Heart right ventricle (tissue), 16 donors: Measurements from ENCODE around the gene LRRC42. TPM values are rescaled to one million over a fixed set of nuclear protein-coding genes. Genes with fewer than 3 reads are reported as not detected.

ENCODE experiments used
- ATAC-seq, 8 donors: fragments of 200-7000 bp; cut with Tn5 transposase; one replicate each; pipeline ENCODE4 v1.9.1; 2020; ENCODE audit warnings: mild to moderate bottlenecking in 8 of 8, moderate library complexity in 8 of 8, moderate number of reproducible peaks in 1 of 8
- DNase-seq, 2 donors: peaks; one replicate each; pipeline ENCODE4 v3.0.0-alpha.2; 2020
- H3K27ac ChIP-seq, 10 donors: fragments of 200-600 bp; sonication (generic) in 2 of 10; one replicate each; pipeline versions ENCODE4 v1.5.0 to v1.8.0; 2020 to 2022; ENCODE audit warnings: mild to moderate bottlenecking in 3 of 10
- H3K27me3 ChIP-seq, 7 donors: fragments of 200-600 bp; one replicate each; pipeline ENCODE4 v1.8.0; 2021 to 2022; ENCODE audit warnings: mild to moderate bottlenecking in 2 of 7
- H3K36me3 ChIP-seq, 9 donors: fragments of 200-600 bp; sonication (generic) in 1 of 9; one replicate each; pipeline versions ENCODE4 v1.5.0 to v1.8.0; 2020 to 2022; ENCODE audit warnings: mild to moderate bottlenecking in 2 of 9
- H3K4me1 ChIP-seq, 9 donors: fragments of 200-600 bp; sonication (generic) in 1 of 9; one replicate each; pipeline versions ENCODE4 v1.5.0 to v1.8.0; 2020 to 2022; ENCODE audit warnings: mild to moderate bottlenecking in 4 of 9
- H3K4me3 ChIP-seq, 10 donors: fragments of 200-600 bp; sonication (generic) in 2 of 10; one replicate each; pipeline versions ENCODE4 v1.5.0 to v1.8.0; 2020 to 2022; ENCODE audit warnings: mild to moderate bottlenecking in 7 of 10, moderate library complexity in 2 of 10
- H3K9me3 ChIP-seq, 11 donors: fragments of 200-600 bp in 10 of 11; sonication (generic) in 2 of 11; one replicate each; pipeline versions ENCODE4 v1.5.0 to v1.8.0; 2013 to 2022; ENCODE audit warnings: mild to moderate bottlenecking in 2 of 11, control low read depth in 1 of 11, moderate library complexity in 1 of 11
- CTCF ChIP-seq, 9 donors: fragments of 200-600 bp; sonication (generic) in 2 of 9; IDR thresholded peaks; one replicate each; pipeline versions ENCODE4 v1.5.0 to v1.8.0; 2021 to 2022; ENCODE audit warnings: antibody characterized with exemption in 9 of 9, mild to moderate bottlenecking in 5 of 9, moderate library complexity in 1 of 9
- WGBS, 2 donors: extraction: QIAGEN DNeasy Blood & Tissue Kit; methylation state at CpG; one replicate each; pipeline ENCODE4 v1.1.7; 2013; ENCODE audit warnings: inconsistent platforms in 1 of 2; 5-methylcytosine and 5-hydroxymethylcytosine counted together
- intact Hi-C, 10 donors: fragments of 100-400 bp; cut with DNase I; formaldehyde crosslinking; loops; one replicate each; pipeline versions ENCODE4 v1.11.1 to v1.14.2; 2022
- polyA plus RNA-seq, 2 donors: library from polyadenylated mRNA; stranded (reverse); fragments of 200-250 nt; gene quantifications; one replicate each; pipeline ENCODE4 v1.2.3, GENCODE V29; 2013
- total RNA-seq, 10 donors: library from RNA; stranded (reverse); fragmentation: NEBNext Ultra II Directional in 3 of 10; extraction: Animal tissue kit (Norgen Biotek cat#: 25700) in 3 of 10; gene quantifications; one replicate each; pipeline versions ENCODE4 v1.2.1 to v1.2.4, GENCODE V29; 2021 to 2023
- donor health status: Arrhythmogenic right ventricular cardiomyopathy.
- donor health status: ischemic (EF 13 %, LVEDD 7.1; RV severe dilation, severe dysfunction).
- donor health status: healthy with polysubstance abuse.
- donor health status: DM: no; HTN: yes; CAD: no.
- donor health status: DM: no; HTN: no; CAD: no.
- donor health status: ischemic (EF 25% LVEDD 6.9; RV normal size, moderate dysfunction).
- donor health status: ischemic (EF 25% LVEDD 5.7; RV mildly dilated, moderate dysfunction).
- donor health status: healthy.
- donor health status: DM: yes; HTN: yes; CAD: no.
- donor health status: Ischemic cardiomyopathy.
- donor health status: ischemic (EF 35%, LVEDD 5.7; RV mildly dilated, moderate dysfunction).
- donor health status: nonischemic (EF 11% LVEDD 7.7; RV severe dilation, severe dysfunction).
- donor health status: DM: yes; HTN: yes; CAD: no.
- donor health status: PGD.
- donor health status: ischemic (EF 29% LVEDD 5.4; RV normal size, mild dysfunction).
- donor health status: nonischemic (EF 23%, LVEDD 6.1; RV moderate dilation, normal function).

LRRC42 gene
- total and polyA plus RNA-seq, 12 donors = 2.9 to 16.5 (median 13.9) TPM

GRCh38 chr1:53931523-53931922 is 14.6 kb upstream of the LRRC42 start:
- no peak overlapping the region for H3K27ac ChIP-seq
- no peak for DNase-seq
- ATAC-seq = no peak
- no peak overlapping the region for H3K4me3 ChIP-seq
- intact Hi-C loops = no loop called here
- H3K36me3 ChIP-seq = peaks cover 0 to 67% (median 7%) of the 10 kb centered on the region in 9 donors
- no peaks in the 10 kb centered on the region for H3K4me1 ChIP-seq
- peaks cover 0 to 21% (median 6%) of the 10 kb centered on the region in 11 donors for H3K9me3 ChIP-seq
- 96 to 97% methylated on average over 2 of the region's 2 CpGs for WGBS, 2 donors
- TF ChIP-seq CTCF (IDR thresholded peaks at IDR 0.05) = no peak
- no peaks in the 10 kb centered on the region for H3K27me3 ChIP-seq

- Histone ChIP-seq H3K36me3 (peaks cover 0 to 55% (median 7%) of the 10 kb centered on the region in 9 donors), H3K9me3 (peaks cover 0 to 21% (median 6%) of the 10 kb centered on the region in 11 donors), H3K4me1 (peaks cover 0 to 7% (median 0%) of the 10 kb centered on the region in 9 donors), H3K27me3 (no peaks in the 10 kb centered on the region), H3K4me3 (no peak overlapping the region), H3K27ac (no peak overlapping the region)
- no peak for TF ChIP-seq CTCF (IDR thresholded peaks at IDR 0.05)
- intact Hi-C loops = no loop called here
- WGBS, 2 donors = 97 to 100% methylated on average over 1 of the region's 1 CpG
- DNase-seq = no peak
- no peak for ATAC-seq
These were observed 11.9 kb upstream of the LRRC42 start for GRCh38 chr1:53934170-53934765.

- Histone ChIP-seq H3K4me3 (no peak overlapping the region), H3K9me3 (peaks cover 0 to 21% (median 6%) of the 10 kb centered on the region in 11 donors), H3K36me3 (peaks cover 0 to 44% (median 7%) of the 10 kb centered on the region in 9 donors), H3K4me1 (peaks cover 0 to 15% (median 0%) of the 10 kb centered on the region in 9 donors), H3K27me3 (no peaks in the 10 kb centered on the region), H3K27ac (no peak overlapping the region)
- TF ChIP-seq CTCF (IDR thresholded peaks at IDR 0.05) = no peak
- DNase-seq = no peak
- WGBS, 2 donors = 91 to 92% methylated on average over 1 of the region's 1 CpG
- intact Hi-C loops = loop anchor here in 1 of 10 donors (5.0 kb wide), 1 partner anchor 836 kb away; no protein-coding TSS in a partner anchor
- ATAC-seq = no peak
These were observed 9.7 kb upstream of the LRRC42 start for GRCh38 chr1:53936430-53936829.

GRCh38 chr1:53938136-53938830 is 7.9 kb upstream of the LRRC42 start:
- Histone ChIP-seq H3K36me3 (peaks cover 0 to 44% (median 7%) of the 10 kb centered on the region in 9 donors), H3K4me1 (peaks cover 0 to 27% (median 0%) of the 10 kb centered on the region in 9 donors), H3K27ac (no peak overlapping the region), H3K4me3 (no peak overlapping the region), H3K27me3 (no peaks in the 10 kb centered on the region), H3K9me3 (peaks cover 0 to 16% (median 0%) of the 10 kb centered on the region in 11 donors)
- no peak for TF ChIP-seq CTCF (IDR thresholded peaks at IDR 0.05)
- intact Hi-C loops = loop anchor here in 1 of 10 donors (5.0 kb wide), 1 partner anchor 834 kb away; no protein-coding TSS in a partner anchor
- DNase-seq (no peak), ATAC-seq (no peak)
- 93 to 95% methylated on average over 4 of the region's 4 CpGs for WGBS, 2 donors
